OCI-LY1 (cell line): ENCODE results near the gene NUMBL.

Experiments used
- CTCF ChIP-seq: fragments of 200-600 bp; sonication (generic), shearing (Covaris generic); IDR thresholded peaks from 2 replicates; pipeline ENCODE4 v1.5.1; 2017; ENCODE audit warnings: mild to moderate bottlenecking, antibody characterized with exemption, low read length, moderate library complexity, mixed read lengths
- EZH2 ChIP-seq: fragments of 200-600 bp; sonication (generic), shearing (Covaris generic); IDR thresholded peaks from 2 replicates; pipeline ENCODE4 v1.8.0; 2017; ENCODE audit warnings: borderline replicate concordance, mixed run types, mild to moderate bottlenecking, antibody characterized with exemption, low read length, moderate library complexity, mixed read lengths

GRCh38 chr19:40737102-40737644, 46.7 kb upstream of the NUMBL start:
- TF ChIP-seq CTCF (no peak), EZH2 (no peak)
